ENCODE measurements around the gene CAND1.

GRCh38 chr12:67237231-67237630 is 31.9 kb upstream of the CAND1 start:
- no peak for TF ChIP-seq SP1 (IDR thresholded peaks at IDR 0.05)
- TF ChIP-seq, protein P1, sequence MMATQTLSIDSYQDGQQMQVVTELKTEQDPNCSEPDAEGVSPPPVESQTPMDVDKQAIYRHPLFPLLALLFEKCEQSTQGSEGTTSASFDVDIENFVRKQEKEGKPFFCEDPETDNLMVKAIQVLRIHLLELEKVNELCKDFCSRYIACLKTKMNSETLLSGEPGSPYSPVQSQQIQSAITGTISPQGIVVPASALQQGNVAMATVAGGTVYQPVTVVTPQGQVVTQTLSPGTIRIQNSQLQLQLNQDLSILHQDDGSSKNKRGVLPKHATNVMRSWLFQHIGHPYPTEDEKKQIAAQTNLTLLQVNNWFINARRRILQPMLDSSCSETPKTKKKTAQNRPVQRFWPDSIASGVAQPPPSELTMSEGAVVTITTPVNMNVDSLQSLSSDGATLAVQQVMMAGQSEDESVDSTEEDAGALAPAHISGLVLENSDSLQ (IDR thresholded peaks at IDR 0.05): no peak
- TF ChIP-seq TARDBP (IDR thresholded peaks at IDR 0.05): no peak
- TF ChIP-seq FOXM1 (IDR thresholded peaks at IDR 0.05; ENCODE audit: borderline replicate concordance): no peak
- no peak for TF ChIP-seq LEF1 (IDR thresholded peaks at IDR 0.05; ENCODE audit: borderline replicate concordance)
- TF ChIP-seq L3MBTL2 (conservative IDR thresholded peaks at IDR 0.05): no peak
- TF ChIP-seq SUZ12 (IDR thresholded peaks at IDR 0.05): no peak
